ENCODE measurements around the gene THRA.

Gene THRA

DNA sequence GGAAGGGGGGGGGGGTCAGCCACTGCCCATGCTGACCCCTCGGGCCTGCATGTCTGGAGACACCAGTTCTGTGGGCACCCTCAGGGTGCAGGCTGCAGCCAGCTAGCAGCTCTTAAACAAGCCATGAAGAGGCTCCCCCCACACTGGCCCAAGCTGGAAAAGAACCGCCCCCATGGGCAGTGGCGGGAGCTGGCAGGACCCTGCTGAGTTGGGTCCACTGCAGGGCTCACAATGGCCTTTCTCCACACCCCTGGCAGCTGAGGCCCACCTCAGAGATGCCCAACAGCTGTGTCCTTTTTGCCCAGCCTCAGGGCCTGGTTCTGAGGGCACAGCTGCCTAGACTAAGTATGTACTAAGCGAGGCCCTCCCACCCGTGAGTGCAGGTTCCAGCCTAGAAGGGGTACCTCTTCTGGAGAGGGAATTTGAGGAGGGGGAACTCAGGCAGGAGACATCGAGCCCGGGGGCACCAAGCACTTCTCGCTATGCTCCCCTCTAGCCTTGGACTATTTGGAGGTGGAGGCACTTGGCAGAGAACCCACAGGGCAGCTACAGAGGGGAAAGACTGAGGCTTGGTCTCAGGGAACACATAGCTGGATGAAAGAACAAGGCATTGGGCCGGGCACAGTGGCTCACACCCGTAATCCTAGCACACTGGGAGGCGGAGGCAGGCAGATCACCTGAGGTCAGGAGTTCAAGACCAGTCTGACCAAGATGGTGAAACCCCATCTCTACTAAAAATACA lies 3.2 kb downstream of the THRA start:
- no peak for FAIRE-seq

DNA sequence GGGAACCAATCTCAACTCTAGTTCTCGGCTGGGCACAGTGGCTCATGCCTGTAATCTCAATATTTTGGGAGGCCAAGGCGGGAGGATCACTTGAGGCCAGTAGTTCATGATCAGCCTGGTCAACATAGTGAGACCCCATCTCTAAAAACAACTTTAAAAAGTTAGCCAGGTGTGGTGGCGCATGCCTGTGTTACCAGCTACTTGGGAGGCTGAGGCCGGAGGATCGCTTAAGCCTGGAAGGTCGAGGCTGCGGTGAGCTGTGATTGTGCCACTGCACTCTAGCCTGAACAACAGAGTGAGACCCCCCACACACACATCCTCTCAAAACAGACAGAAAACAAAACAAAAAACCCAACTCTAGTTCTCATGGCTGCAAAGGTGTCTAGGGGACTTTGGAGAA lies 4.9 kb downstream of the THRA start:
- FAIRE-seq, result no peak

DNA sequence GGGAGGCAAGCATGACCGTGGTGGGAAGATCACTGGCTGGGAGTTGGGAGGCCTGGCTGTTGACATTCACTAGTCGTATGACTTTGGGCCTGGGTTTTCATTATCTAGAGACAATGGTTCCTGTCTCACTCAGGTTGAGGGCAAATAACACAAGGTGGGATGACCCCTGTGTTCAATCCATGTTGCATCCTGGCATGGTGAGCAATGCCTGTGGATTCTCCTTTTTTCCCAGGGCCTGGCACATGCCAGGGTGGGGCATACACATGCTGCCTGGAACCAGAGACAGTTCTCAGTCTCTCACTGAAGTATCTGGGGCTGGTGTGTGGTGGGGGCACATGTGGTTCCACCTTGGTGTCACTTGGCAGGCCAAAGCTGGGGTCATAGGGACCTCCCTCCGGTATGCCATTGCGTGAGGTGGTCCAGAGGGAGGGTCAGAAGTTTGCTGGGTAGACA lies 5.4 kb downstream of the THRA start:
- no peak for FAIRE-seq

DNA sequence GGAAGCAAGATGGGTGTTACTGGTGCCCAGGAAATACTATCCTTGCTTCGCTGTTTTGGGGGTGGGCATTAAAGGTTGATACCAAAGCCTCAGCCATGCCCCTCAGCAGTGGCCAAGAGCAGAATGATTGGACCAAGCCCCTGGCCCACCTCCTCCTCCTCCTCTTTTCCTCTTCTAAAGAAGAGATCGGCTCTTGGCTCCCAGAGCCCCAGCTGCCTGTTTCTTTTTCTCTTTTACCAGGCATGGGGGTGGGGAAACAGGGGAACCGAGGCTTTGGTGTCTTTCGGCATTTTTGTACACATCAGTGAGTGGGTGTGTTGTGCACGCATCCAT lies 5.8 kb downstream of the THRA start:
- no peak for FAIRE-seq

DNA sequence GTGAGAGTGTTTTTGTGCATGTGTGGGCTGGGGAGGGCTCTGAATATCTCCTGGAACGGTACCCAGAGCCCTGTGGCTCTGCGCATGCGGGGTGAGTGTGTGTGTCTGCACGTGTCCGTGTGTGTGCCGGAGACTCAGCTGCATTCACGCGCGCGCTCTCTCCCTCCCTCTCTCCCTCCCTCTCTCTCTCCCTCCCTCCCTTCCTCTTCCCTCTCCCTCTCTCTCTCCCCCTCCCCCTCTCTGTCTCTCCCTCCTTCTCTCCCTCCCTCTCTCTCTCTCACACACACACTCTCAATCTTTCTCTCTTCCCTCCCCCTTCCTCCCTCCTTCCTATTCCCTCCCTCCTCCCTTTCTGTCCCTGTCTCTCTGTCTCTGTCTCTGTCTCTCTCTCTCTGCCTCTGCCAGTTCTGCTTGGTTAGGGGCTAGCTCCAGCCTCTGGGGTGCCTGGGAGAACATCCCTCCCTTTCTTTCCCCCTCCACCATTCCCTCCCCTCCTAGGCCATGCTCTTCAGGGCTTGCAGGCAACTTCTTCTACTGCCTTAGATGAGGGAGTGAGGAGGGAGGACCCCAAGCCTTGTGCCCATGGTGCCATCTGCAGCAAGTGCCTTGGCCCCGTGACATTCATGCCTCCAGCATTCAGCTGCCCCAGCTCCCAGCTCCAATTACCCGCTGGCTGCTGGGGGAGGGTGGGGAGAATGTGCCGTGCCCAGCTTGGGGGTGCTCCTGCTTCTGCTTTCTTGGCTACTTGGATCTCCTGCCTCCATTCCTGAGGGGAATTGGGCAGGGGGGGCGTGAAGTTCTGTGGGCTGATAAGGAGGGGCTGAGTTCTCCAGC lies 6.4 kb downstream of the THRA start:
- no peak for FAIRE-seq

DNA sequence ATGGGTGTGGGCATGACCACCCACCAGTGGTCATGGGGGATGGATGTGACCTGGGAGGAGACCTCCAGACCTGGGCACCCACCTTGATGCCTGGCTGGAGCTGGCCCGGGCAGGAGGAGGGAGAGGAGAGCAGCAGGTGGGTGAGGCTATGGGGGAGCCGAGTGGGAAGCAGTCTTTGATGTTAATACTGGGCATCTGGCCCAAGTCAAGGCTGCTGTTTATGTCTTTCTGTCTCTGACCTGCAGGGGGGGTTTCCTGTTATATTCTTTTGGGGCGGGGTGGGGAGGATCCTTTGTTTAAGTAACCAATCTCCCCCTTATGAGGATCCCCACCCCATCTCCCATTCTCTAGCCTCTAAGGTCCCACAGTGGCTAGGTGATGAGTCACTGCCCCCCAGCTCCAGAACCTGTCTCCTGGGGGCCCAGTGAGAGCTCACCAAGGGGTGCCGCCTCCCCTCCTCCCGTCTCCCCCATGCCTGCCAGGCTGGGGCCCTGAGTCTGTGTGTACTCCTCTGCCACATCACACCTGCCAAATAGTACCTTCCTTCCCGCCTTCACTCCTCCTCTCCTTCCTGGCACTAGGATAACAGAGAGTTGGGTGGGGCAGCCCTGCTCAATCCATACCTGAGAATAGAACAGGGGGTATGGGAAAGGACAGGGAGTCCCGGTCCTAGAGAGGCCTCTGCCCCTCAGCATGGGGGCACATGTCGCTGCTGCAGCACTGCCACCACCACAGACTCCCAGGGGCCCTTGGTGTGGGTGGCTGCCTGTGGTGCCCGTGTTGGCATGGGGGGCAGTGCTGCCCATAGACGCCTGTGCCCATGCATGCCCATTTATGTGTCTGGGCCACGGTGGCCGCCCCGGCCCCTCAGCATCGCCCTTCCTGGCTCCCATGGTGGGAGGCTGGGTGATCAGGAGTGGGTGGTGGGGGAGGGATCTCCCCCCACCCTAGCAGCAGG lies 7.3 kb downstream of the THRA start:
- FAIRE-seq, result no peak

DNA sequence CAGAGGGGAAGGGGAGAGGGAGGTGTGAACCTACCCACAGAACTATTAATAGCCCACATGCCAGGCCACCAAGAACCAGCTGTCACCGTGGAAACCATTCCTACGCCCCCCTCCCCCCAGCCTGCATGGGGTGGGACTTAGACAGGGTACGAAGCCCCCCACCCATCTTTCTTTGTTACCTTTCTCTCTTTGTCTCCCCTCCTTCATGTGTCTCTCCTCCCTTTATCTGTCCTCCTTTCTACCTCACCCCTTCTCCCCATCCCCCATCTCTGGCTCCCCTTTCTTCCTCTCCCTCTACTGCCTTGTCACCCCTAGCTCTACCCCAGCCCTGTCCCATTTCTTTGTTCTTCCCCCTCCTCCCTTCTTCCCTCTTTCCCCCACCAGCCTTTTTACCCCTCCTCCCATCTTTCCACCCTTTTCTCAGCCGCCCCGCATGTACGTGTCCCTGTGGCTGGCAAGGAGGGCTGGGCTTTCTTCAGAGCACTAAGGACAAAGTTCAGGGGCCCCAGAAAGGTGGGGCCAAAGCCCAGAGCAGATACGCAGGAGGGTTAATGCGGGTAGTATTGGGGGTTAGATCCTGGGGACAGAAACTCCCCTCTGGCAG lies 8.0 kb downstream of the THRA start:
- no peak for FAIRE-seq

DNA sequence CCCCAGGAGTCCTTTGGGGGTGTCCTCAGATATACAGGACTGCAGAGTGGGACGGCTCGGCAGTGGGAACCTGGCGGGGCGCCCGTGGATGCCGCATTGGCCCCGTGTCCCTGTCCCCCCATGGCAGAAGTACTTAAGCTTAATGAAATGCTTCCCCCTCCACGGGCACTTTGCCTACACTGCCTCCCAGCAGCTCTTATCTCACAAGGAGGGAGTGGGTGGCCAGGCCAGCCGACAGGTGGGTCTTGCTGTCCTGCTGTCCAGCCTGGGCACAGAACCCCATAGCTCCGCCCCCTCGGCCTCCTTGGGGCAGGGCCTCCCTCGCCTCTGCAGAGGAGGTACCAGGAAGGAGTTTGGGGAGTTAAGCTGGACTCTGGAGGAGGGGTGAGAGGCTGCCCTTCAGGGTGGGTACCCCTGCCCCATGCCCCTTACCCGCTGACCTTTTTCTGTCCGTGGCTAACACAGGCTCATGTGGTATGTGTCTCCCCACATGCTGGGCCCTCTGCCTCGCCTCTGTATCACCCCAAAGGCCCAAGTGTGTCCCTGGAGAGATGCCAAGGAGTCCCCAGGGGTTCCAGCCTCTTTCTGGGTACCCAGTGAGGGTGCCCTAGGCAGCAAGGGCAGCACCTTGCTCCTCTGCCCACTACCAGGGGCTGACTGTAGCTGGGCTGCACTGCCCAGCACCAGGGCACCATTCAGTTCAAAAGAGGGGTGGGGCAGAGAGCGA lies 8.7 kb downstream of the THRA start:
- no peak for FAIRE-seq

DNA sequence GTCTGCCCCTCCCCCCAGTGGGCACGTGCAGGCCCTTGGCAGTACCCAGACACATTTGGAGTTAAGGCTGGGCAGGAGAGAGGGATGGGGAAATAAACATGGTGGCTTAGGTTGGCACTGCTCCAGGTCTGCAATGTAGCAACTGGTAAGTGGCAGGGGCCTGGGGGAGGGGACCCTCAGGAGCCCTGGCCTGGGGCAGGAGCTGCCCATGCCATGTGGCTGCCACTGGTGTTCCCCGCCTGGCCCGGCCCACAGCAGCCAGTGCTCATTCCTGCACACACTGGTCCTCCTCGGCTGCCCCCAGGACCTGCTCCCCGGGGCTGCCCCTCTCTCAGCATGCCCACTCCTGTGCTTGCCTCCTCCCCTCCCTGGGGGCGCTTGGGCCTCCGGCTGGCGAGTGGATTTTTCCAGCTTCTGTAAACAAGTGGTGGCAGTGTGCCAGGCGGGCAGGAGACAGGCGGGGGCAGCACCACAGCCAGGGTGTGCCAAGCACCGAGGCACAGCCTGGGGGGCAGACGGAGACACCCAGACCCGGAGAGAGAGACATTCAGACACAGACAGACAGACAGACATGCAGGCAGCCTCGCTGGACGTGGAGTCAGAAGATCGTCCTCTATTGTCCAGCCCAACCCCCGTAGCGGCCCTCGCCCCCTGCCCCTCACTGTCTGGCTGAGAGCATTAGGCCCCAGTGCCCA lies 9.4 kb downstream of the THRA start:
- FAIRE-seq, result no peak

DNA sequence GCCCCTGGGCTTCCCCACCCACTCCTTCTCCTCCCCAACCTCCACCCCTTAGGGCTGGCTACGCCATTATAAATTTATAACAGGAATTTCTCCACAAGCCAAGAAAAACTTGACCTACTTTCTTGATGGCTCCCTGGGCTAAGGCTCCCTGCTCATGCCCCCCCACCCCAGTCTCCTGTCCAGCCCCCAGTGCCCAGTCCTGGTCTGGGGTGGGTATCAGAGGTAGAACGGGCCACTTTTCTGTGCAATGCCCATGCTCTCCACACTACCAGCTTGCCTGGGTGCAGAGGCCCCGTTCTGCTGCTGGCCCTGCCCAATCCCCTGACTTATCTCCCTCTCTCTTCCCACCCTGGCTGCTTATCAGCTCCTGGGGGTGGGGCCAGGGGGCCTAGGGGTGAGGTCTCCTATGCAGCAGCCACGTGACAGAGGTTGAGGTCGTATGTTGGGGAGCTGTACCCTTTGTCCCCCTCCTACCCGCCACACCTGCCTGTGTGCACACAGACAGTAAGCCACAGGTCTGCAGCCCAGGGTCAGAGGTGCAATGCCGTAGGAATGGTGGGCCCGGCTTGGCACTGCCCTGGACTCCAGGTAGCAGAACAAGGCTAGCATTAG lies 10.1 kb downstream of the THRA start:
- no peak for FAIRE-seq

DNA sequence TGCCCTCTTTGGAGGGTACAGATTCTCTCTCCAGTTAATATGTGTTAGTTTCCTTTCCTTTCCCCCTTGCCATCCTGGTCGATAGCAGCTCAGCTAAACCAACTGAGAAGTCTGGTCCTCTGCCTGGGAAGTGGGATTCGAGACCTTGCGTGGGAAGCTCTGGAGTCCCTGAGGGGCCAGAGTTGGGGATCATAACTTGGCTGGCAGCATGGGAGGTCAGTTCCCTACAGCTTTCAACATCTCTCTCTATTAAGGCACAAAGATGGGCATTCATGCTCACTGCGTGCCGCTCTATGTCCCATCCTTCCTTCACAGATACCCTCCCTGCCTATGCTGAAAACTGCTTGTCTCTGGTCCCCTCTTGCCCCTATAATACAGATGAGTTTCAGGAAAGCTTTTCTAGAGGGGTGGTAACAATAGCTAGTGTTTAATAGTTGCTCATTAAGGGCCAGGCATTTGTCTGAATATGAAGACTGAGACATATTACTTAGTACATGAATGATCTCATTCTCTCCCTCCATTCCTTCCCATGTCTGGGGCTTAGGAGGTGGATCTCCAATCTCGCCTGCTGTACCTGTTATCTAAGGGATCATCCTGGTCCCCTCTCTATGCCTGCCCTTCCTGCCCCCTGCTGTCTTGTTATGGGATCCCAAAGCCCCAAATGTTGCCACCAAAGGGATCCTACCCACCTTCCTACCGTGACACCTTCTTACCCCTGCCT lies 10.8 kb downstream of the THRA start:
- FAIRE-seq, result no peak

DNA sequence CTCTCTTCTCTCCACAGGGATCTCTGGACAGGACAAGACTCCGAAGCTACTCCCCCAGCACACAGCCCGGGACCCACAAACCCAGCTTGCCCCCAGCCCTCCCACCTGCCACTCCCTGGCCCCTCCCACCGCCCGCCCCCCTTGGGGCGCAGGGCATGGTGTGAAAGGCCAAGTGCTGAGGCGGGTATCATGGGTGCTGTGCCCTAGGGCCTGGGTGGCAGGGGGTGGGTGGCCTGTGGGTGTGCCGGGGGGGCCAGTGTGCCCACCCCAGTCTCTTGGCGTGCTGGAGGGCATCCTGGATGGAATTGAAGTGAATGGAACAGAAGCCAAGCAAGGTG lies 11.4 kb downstream of the THRA start:
- no peak for FAIRE-seq

DNA sequence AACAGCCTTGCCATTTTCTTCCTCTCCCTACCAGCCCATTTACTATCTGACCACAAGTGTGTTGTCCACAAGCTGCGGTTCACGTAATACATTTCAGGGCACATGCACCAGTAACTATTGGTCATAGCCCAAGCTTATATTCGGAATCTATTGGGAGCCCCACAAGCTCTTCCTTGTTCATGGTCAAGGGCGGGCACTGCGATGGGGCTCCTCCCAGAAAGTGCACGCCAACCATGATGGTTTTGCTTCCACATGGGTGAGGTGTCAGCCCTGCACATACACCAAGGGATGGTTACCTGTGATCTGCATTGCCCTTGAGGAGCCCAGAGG lies 12.1 kb downstream of the THRA start:
- FAIRE-seq, result no peak

DNA sequence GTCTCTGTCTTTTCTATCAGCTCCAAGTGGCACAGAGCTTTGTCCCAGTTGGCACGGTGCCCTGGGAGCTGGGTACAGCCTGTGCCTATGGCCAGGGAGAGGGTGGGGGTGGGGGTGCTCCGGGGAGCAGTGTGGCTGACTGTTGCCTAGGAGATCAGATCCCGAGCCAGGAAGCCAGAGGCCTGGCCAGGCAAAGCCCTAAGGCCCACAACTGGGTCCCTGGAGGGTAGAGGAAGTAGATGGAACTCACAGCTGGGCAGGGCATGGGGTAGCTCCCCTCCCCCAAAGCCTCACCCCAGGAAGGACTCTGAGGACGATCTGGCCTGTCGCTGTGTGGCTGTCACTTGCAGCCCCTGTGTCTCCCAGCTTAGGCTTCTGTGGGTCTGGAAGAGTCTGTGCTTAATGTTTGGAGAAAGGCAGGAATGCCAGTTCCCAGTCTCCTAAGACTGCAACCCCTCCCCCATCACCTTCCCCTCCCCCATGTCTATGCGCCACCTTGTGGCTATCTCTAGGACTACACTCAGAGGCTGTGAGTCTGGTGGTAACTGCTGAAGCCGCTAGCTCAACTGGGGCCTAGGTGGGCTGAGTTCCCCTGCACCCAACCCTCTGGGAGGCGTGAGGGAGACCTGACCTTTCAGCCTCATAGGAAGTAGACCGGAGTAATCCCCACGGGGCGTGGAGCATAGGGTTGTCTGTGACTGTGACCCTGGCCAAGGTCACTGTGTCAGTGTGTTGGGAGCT lies 12.6 kb downstream of the THRA start:
- FAIRE-seq, result no peak

DNA sequence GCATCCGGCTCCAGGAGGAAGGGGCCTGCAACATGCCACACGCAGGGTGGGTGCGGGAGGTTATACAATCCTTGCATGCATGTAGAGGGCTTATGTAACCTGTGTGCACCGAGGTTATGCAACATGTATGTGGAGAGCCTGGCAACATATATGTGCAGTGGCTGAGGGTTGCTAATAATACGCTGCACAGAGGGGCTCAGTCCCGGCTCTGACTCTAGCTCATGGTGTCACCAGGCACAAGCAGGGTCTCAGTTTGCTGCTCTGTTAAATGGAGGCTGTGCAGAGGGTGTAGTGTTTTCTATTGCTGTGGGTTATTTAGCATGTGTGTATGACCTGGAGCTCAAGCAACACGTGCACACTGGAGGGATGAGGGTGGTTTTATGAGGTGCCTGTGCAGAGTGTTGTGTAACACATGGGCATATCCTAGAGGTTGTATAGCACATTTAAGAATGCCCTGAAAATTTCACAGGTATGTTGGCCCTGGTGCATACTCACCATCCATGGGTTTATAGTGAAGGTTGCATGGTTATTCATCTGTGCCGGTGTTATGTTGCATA lies 13.3 kb downstream of the THRA start:
- no peak for FAIRE-seq

DNA sequence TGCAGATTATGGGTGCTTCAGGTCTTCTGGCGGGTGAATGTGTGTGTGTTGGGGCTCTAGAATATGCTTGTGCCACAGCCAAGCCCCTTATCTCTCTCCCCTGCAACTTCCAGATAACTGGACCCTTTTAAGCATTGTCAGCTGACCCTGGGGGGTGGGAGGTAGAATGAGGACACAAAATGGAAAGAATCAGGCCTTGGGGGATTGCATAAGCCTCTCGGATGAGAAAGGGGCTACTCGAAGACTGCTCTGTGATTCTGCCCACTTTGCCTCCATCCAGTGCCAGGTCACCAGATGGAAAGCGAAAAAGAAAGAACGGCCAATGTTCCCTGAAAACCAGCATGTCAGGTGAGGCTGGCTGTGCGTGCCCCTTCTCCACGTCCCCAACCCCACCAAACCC lies 13.8 kb downstream of the THRA start:
- FAIRE-seq, result no peak

DNA sequence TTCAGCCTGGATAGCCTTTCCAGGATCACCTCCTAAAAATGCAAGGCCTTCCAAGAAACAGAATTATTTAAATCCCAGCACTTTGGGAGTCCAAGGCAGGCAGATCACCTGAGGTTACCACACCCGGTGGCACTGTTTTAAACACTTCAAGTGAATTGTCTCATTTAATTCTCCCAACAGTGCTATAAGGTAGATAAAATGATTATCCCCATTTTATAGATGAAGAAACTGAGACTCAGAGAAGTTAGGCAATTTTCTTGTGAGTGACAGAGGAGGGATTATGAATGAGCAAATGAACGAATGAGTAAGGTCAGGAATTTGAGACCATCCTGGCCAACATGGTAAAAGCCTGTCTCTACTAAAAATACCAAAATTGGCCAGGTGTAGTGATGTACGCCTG lies 16.8 kb downstream of the THRA start:
- FAIRE-seq, result no peak

DNA sequence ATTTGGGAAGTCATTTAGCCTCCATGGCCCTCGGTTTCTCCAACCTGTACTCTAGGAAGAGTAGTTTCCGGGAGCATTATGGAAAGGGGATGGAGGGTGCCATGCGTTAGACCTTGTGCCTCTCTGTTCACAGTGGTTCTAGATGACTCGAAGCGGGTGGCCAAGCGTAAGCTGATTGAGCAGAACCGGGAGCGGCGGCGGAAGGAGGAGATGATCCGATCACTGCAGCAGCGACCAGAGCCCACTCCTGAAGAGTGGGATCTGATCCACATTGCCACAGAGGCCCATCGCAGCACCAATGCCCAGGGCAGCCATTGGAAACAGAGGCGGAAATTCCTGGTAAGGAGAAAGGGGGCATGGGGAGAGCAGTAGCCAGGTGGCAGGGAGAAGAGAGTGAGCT lies 21.7 kb downstream of the THRA start:
- no peak for FAIRE-seq

DNA sequence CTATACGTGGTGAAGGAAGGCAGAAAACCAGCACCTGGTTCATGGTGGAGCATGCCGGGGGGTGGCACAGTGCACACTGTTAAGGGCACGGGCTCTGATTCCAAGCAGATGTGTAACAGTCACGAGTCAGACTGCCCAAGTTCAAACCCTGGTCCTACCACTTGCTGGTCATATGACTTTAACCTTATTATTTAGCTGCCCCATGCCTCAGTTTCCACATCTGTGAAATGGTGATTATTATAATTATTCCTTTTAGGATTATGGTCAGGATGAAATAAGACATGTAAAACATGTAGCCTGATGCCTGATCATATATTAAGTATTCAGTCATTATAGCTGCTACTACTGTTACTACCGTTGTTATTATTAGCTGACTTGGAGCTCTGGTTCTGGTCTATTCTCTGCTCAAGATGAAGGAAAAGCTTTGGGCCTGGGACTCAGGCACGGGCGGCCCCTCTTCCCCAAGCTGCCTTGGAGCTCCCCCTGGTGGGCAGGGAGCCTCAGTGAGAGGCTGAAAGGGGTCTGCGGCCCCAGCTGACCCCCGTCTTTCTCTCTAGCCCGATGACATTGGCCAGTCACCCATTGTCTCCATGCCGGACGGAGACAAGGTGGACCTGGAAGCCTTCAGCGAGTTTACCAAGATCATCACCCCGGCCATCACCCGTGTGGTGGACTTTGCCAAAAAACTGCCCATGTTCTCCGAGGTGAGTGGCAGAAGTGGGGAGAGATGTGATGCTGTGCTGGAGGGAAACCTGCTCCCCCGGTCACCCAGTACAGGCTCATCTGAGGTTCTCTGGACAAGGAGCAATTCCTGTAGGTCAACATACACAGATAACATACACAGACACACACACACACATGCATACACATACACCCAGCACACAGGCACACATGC lies 23.6 kb downstream of the THRA start:
- no peak for FAIRE-seq
